BE2C (cell line): Measurements from ENCODE around the gene C17orf100.
"Not testable (repeated sequence)": the region's sequence is repeated elsewhere in the genome, so short reads cannot be mapped to it uniquely, and the experiment has no call there.

Source experiments
- DNase-seq: peaks from one replicate; pipeline ENCODE4 v3.0.0-alpha.2; 2020
- H3K27me3 ChIP-seq: fragments of 250-450 bp; sonication (Bioruptor Pico); 2 replicates; pipeline ENCODE4 v1.5.1; 2020; ENCODE audit warnings: mild to moderate bottlenecking
- H3K36me3 ChIP-seq: fragments of 250-450 bp; sonication (Bioruptor Pico); 2 replicates; pipeline ENCODE4 v1.5.1; 2020; ENCODE audit warnings: mild to moderate bottlenecking
- H3K4me1 ChIP-seq: fragments of 250-450 bp; sonication (Bioruptor Pico); 2 replicates; pipeline ENCODE4 v1.5.1; 2020
- H3K4me3 ChIP-seq: 2 replicates; pipeline ENCODE4 v1.5.1; 2011; ENCODE audit warnings: low read depth, low read length
- H3K9me3 ChIP-seq: fragments of 250-450 bp; sonication (Bioruptor Pico); 2 replicates; pipeline ENCODE4 v1.5.1; 2020
- TF ChIP-seq, protein P1 (sequence below): IDR thresholded peaks from 2 replicates; pipeline ENCODE4 v1.5.1; 2012; ENCODE audit warnings: mild to moderate bottlenecking, low read depth, low read length

The C17orf100 gene

DNA sequence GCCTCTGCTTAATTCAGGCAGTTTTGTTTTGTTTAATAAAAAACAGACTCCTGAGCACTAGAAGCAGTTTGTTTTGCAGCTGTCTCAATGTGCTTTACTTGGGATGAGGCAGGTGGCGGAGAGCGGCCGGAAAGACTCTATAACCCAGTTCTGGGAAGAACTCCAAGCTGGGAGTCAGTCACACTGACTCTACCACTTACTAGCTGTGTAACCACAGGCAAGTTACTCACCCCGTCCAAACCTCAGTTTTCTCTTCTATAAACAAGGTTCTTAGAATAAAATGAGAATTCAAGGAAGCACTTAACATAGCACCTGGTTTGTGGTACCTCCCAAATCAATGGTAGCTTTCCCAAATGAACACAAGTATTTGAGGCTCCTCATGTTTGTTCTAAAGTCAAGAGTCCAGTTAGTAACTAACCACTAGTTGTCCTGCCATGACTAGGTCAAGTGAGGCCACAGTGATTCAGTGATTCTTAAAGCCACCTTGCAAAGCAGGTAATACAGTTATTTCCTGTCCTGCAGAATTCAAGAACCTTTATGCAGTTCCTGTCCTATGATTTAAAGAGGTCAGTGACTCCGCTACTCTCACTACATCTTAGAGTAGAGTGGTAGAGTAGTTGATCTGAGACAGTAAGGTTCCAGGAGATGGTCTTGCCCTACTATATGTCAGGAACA is 8.0 kb upstream of the C17orf100 start:
- Histone ChIP-seq H3K4me1 (no peaks in the 10 kb centered on the region), H3K9me3 (no peaks in the 10 kb centered on the region), H3K36me3 (no peaks in the 10 kb centered on the region; the same call in 1 of the 2 replicates), H3K27me3 (no peaks in the 10 kb centered on the region), H3K4me3 (no peak overlapping the region)
- TF ChIP-seq, protein P1, sequence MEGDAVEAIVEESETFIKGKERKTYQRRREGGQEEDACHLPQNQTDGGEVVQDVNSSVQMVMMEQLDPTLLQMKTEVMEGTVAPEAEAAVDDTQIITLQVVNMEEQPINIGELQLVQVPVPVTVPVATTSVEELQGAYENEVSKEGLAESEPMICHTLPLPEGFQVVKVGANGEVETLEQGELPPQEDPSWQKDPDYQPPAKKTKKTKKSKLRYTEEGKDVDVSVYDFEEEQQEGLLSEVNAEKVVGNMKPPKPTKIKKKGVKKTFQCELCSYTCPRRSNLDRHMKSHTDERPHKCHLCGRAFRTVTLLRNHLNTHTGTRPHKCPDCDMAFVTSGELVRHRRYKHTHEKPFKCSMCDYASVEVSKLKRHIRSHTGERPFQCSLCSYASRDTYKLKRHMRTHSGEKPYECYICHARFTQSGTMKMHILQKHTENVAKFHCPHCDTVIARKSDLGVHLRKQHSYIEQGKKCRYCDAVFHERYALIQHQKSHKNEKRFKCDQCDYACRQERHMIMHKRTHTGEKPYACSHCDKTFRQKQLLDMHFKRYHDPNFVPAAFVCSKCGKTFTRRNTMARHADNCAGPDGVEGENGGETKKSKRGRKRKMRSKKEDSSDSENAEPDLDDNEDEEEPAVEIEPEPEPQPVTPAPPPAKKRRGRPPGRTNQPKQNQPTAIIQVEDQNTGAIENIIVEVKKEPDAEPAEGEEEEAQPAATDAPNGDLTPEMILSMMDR, result no peak
- DNase-seq, result no peak

DNA sequence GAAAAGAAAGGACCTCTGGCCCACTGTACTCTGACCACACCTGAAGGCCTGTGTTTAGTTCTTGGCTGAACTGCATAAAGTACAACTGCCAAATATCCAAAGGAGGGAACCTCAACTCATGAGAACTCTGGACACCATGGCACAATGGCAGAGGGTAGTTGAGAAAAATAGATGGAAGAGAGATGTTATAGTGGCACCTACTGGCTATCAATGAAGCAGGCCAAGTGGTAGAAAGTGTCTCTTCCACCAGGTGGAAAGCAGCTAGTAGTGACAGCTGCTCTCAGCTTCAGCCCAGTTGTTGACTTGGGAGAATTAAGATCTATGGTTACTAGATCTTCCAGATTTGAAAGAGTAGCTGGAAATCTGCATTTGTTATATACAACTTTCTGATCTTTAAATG is 3.4 kb upstream of the C17orf100 start:
- Histone ChIP-seq H3K27me3 (no peaks in the 10 kb centered on the region), H3K4me3 (no peak overlapping the region), H3K4me1 (no peaks in the 10 kb centered on the region), H3K36me3 (no peaks in the 10 kb centered on the region; the same call in 1 of the 2 replicates), H3K9me3 (no peaks in the 10 kb centered on the region; the same call in 1 of the 2 replicates)
- DNase-seq, result no peak
- TF ChIP-seq, protein P1, result peak; percentile 25

DNA sequence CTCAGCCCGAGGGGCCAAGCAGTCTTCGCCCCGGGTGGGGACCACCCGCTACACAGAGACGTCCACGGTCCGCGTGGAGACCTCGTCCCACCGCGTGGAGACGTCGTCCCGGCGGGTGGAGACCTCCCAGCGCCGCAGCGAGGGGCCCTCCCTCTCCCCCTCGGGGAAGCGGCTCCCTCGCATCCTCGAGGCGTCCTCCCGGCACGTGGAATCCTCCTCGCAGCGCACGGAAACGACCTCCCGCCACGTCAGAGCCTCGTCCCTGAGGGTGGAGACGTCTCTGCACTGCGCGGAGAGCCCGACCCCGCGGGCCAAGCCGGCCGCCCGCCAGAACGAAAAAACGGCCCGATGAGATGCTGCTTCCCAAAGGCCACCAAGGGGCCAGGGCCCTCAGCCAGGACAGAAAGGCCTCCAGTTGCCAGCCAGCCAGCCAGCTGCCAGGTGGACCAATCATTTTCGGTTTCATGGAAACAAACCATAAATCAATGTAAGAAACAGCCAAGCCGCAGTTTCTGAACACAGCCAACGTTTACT is 424 bp downstream of the C17orf100 start:
- H3K4me1 ChIP-seq, result no peaks in the 10 kb centered on the region
- TF ChIP-seq, protein P1, result no peak
- H3K27me3 ChIP-seq, result no peaks in the 10 kb centered on the region
- peak overlapping the region; percentile 96 for H3K4me3 ChIP-seq
- no peak for DNase-seq
- no peaks in the 10 kb centered on the region for H3K36me3 ChIP-seq
- no peaks in the 10 kb centered on the region; the same call in 1 of the 2 replicates for H3K9me3 ChIP-seq

DNA sequence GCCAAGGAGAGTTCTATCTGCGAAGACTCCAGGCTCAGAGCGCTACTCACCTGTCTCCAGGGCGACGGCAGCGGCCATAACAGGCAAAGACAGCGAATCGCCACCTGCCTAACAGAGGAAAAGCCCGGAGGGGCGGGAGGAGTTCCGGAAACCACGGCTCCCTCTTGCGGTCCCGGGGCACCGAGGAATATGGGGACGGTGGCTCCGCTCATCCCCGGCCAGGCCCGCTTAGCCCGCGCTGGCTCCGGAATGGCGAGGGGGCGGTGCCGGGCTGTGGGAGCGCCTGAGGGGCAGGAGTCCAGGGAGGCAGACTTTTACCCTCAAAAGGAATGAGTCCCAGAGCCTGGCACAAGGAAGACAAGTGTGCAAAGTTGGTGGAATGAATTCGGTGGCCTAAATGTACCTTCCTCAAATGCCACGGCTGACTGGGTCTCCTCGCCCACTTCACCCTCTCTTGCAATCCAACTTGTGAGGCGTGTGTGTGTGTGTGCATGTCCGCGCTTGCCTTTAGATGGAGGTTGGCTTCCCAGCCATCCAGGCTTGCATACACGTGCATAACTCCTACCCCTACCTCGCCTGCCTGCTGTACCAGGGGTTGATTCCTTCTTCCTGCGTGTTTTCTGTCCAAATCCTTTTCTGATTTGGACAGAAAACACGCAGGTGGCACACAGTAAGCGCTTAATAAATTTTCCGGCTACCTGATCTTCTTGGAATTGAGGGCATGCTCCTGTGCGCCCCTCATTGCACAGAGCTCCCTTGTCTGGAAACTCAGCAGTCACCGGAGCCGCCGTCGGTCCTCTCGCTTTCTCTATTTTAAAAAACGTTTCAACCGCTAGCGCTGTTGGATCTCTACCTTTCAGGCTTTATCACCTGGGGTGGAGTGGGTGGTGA is 3.5 kb downstream of the C17orf100 start:
- Histone ChIP-seq H3K36me3 (no peaks in the 10 kb centered on the region), H3K9me3 (no peaks in the 10 kb centered on the region; the same call in 1 of the 2 replicates), H3K4me1 (no peaks in the 10 kb centered on the region), H3K4me3 (no peak overlapping the region), H3K27me3 (0 out of 2 replicates have a peak, but pooled peaks cover 3% of the 10 kb centered on the region)
- DNase-seq, result no peak
- TF ChIP-seq, protein P1, result no peak

GRCh38 chr17:6655732-6656361 is 4.3 kb downstream of the C17orf100 start:
- not testable (repeated sequence) for DNase-seq, H3K9me3 ChIP-seq, H3K4me3 ChIP-seq, H3K36me3 ChIP-seq, H3K4me1 ChIP-seq, H3K27me3 ChIP-seq

DNA sequence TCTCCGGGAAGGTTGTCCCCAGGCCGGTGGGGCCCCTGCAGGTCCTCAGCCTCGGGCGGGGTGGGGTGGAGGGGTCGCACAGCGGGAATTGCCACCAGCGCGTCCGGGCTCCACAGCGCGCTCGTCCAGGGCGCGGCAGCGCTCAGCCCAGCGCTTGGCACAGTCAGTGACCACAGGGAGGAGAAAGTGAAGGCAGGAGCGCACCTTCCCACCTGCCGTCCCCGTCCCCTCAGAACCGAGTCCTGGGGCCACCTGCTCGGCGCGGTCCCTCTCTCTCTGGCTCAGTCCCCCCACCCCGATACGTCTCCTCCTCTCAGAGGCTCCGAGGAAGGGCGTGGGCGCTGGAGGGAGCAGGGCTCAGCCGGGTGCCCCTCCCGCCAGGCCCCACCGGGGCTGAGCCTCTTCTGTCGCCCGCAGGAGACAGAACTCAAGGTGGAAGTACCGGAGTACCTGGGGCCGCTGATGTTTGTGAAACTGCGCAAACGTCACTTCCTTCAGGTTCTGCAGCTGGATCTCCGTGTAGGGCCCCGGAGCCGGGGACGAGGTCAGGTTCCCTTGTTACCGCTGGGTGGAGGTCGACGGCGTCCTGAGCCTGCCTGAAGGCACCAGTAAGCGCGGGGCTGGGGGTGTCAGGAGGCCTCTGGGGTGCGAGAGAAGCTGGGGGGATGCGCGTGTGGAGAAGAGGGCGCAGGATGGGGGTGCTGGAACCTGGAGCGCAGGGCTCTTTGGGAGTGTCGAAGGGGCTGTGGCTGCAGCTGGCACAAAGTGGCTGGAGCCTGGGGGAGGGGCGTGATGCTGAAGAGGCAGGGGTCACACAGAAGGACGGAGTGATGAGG is 5.5 kb downstream of the C17orf100 start:
- not testable (repeated sequence) for H3K36me3 ChIP-seq, DNase-seq, H3K4me1 ChIP-seq, H3K9me3 ChIP-seq, H3K27me3 ChIP-seq, H3K4me3 ChIP-seq
